ENCODE results near the gene ESPNL.

ESPNL gene

DNA sequence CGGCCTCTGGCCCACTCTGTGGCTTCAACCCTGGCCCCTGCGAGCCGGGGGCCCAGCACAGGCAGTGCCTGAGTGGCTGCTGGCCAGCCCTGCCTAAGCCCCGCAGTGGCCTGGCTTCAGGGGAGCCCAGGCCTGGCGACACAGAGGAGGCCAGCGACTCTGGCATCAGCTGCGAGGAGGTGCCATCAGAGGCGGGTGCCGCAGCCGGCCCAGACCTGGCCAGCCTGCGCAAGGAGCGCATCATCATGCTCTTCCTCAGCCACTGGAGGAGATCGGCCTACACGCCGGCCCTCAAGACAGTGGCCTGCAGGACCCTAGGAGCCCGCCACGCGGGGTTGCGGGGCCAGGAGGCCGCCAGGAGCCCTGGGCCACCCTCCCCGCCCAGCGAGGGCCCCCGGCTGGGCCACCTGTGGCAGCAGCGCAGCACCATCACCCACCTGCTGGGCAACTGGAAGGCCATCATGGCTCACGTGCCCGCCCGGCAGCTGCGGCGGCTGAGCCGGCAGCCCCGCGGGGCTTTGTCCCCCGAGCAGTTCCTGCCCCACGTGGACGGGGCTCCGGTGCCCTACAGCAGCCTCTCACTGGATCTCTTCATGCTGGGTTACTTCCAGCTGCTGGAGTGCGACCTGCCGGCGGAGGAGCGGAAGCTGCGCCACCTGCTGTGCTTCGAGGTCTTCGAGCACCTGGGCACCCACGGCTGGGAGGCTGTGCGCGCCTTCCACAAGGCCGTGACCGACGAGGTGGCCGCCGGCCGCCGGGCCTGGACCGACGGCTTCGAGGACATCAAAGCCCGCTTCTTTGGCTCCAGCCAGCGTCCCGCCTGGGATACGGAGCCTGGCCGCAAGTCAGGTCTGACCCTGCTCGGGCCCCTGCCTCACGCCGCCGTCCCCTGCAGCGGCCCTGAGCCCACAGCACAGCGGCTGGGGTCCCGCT lies 30.8 kb downstream of the ESPNL start:
- Mint-ChIP-seq H3K9me3 (no peaks in the 10 kb centered on the region), H3K27ac (no peak overlapping the region), H3K4me1 (no peaks in the 10 kb centered on the region), H3K36me3 (no peaks in the 10 kb centered on the region), H3K27me3 (no peaks in the 10 kb centered on the region), H3K4me3 (no peak overlapping the region)
- no peak for DNase-seq
- CTCF ChIA-PET, result interaction anchor here (0.8 to 1.1 kb wide), 2 partner anchors 22 to 1019 kb away, joined by 3 read pairs; no protein-coding TSS in a partner anchor

- Mint-ChIP-seq H3K27me3 (no peaks in the 10 kb centered on the region), H3K4me3 (no peak overlapping the region), H3K27ac (no peak overlapping the region), H3K9me3 (no peaks in the 10 kb centered on the region), H3K36me3 (no peaks in the 10 kb centered on the region), H3K4me1 (no peaks in the 10 kb centered on the region)
- CTCF ChIA-PET, result interaction anchor here (0.8 kb wide), 1 partner anchor 1020 kb away, joined by 3 read pairs; no protein-coding TSS in a partner anchor
- no peak for DNase-seq
Observed at GRCh38 chr2:238131761-238132462, 31.8 kb downstream of the ESPNL start.

DNA sequence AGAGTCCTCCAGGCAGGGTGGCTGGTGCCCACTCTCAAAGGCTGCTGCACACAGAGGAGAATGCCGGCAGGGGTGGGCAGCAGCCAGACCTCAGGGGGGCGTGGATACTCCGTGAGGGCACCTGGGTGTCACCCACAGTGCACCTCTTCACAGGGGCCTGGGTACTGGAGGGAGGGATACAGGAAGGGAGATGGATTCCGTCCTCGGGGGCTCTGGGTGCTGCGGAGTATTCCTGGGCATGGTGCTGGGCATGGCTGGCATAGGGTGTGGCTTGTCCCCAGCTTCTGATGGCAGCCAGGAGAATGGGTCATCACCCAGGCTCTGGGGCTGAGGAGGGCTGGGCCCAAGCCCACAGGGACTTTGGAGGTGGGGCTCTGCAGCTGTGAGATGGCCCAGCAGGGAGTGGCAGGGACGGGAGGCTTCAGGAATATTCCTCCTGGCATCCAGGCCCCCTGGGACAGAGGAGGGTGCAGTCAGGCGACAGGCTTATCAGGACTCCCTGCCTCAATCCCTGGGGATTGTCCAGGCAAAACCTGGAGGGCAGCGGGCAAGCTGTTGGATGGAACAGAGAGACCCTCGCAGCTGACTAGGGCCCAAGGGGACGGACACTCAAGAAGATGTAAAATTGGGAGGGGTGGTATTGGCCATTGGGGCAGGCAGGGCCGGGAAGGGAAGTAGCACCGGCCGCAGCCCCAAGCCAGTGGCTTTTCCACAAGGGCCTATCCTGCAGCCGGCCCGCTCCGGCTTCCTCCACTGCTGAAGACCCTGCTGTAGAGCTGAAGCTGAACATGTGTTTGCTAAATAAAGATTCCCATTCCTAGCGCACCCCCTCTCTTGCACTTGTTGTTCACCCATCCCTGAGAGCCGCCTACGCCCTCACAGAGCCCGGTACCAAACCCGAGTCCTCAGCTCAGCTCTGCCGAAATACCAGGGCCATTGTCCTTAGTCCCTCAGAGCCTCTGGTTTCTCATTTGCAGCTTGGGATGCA lies 32.6 kb downstream of the ESPNL start:
- no peak for DNase-seq
- H3K27me3 Mint-ChIP-seq, result no peaks in the 10 kb centered on the region

GRCh38 chr2:238133499-238134392 lies 33.6 kb downstream of the ESPNL start:
- H3K27me3 Mint-ChIP-seq, result no peaks in the 10 kb centered on the region
- CTCF ChIA-PET, result interaction anchor here (2.8 kb wide), 1 partner anchor 166 kb away, joined by 8 read pairs; no protein-coding TSS in a partner anchor
- no peaks in the 10 kb centered on the region for H3K36me3 Mint-ChIP-seq
- no peak for DNase-seq
- no peak overlapping the region for H3K27ac Mint-ChIP-seq
- H3K4me1 Mint-ChIP-seq, result no peaks in the 10 kb centered on the region
- no peaks in the 10 kb centered on the region for H3K9me3 Mint-ChIP-seq
- H3K4me3 Mint-ChIP-seq, result no peak overlapping the region

More for the DNA sequence above, 32.6 kb downstream of the ESPNL start:
- Mint-ChIP-seq H3K36me3 (no peaks in the 10 kb centered on the region), H3K27ac (no peak overlapping the region), H3K9me3 (no peaks in the 10 kb centered on the region), H3K4me3 (no peak overlapping the region), H3K4me1 (no peaks in the 10 kb centered on the region)
- CTCF ChIA-PET, result interaction anchor here (2.8 kb wide), 1 partner anchor 165 kb away, joined by 8 read pairs; no protein-coding TSS in a partner anchor

DNA sequence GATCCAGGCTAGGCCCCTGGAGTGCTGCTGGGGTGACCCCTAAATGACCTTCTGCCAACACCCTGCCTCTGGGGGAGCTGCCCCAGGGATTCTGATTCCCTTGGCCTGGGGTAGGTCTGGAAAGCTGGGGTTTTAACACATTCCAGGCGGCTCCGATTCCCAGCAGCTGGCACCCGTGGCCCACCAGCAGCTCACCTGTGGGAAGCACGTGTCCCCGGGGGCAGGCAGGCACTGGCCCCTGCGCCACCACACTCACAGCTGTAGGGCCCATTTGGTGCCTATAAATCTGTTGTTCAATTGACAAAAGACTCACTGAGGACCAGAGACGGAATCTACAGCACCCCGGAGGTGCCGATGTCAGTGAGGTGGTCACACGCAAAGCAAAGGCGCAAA lies 34.2 kb downstream of the ESPNL start:
- H3K27me3 Mint-ChIP-seq, result no peaks in the 10 kb centered on the region
- no peaks in the 10 kb centered on the region for H3K4me1 Mint-ChIP-seq
- H3K9me3 Mint-ChIP-seq, result no peaks in the 10 kb centered on the region
- CTCF ChIA-PET, result interaction anchor here (2.8 kb wide), 1 partner anchor 166 kb away, joined by 8 read pairs; no protein-coding TSS in a partner anchor
- no peak for DNase-seq
- no peak overlapping the region for H3K4me3 Mint-ChIP-seq
- H3K36me3 Mint-ChIP-seq, result no peaks in the 10 kb centered on the region
- no peak overlapping the region for H3K27ac Mint-ChIP-seq

GRCh38 chr2:238135601-238136150 lies 35.5 kb downstream of the ESPNL start:
- H3K4me1 Mint-ChIP-seq, result no peaks in the 10 kb centered on the region
- H3K27me3 Mint-ChIP-seq, result no peaks in the 10 kb centered on the region
- DNase-seq, result no peak
- no peaks in the 10 kb centered on the region for H3K36me3 Mint-ChIP-seq
- H3K27ac Mint-ChIP-seq, result no peak overlapping the region
- CTCF ChIA-PET, result interaction anchor here (2.8 kb wide), 1 partner anchor 167 kb away, joined by 8 read pairs; no protein-coding TSS in a partner anchor
- no peak overlapping the region for H3K4me3 Mint-ChIP-seq
- no peaks in the 10 kb centered on the region for H3K9me3 Mint-ChIP-seq

DNA sequence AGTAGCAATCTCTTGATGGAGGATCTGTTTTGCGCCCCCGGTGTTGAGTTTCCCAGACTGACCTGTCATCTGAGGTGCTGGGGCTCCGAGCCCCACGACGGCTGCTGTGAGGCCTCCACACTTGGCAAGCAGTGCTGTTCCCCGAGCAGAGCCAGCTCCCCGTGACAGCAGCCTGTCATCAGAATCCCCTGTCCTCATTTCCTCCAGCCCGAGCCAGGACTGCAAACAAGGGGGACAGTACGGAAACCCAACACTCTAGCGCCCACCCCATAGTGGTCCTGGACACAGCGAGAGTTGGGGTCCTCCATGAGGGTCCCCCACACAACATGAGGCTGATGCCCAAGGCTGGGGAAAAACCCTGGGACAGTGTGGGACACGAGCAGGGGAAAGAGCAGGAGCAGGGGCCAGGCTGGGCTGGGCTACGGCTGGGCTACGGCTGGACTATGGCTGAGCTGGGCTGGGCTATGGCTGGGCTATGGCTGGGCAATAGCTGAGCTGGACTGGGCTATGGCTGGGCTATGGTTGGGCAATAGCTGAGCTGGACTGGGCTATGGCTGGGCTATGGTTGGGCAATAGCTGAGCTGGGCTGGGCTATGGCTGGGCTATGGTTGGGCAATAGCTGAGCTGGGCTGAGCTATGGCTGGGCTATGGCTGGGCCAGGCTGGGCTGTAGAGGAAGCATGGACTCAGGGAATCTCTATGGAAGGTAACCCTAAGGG lies 36.8 kb downstream of the ESPNL start:
- CTCF ChIA-PET, result interaction anchor here (1.0 to 2.2 kb wide), 4 partner anchors 10 to 217 kb away, joined by 3 to 4 read pairs (median 3); no protein-coding TSS in a partner anchor
- Mint-ChIP-seq H3K4me3 (no peak overlapping the region), H3K4me1 (peaks cover 5% of the 10 kb centered on the region), H3K27me3 (no peaks in the 10 kb centered on the region), H3K9me3 (no peaks in the 10 kb centered on the region), H3K36me3 (no peaks in the 10 kb centered on the region), H3K27ac (no peak overlapping the region)
- no peak for DNase-seq

DNA sequence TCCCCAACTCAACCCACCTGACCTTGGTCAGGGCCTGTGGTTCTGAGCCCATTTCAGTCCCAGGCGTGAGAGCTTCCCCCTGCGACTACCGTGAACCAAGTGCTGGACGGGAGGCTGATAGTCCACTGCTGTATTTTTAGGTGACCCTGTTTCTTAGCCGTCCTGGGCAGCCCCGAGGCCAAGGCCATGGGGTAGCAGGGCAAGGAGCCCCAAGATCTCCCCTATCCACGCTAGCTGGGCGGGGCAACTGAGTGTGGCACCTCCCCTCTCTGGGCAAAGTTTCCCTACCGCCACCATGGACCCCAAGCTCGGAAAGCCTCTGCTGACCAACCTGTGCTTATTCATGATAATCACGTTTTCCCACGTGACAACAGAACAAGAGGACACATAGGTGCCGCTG lies 37.7 kb downstream of the ESPNL start:
- CTCF ChIA-PET, result interaction anchor here (1.0 to 2.2 kb wide), 4 partner anchors 11 to 218 kb away, joined by 3 to 4 read pairs (median 3); no protein-coding TSS in a partner anchor
- Mint-ChIP-seq H3K4me1 (peaks cover 5% of the 10 kb centered on the region), H3K9me3 (no peaks in the 10 kb centered on the region), H3K27me3 (no peaks in the 10 kb centered on the region), H3K36me3 (no peaks in the 10 kb centered on the region), H3K4me3 (no peak overlapping the region), H3K27ac (no peak overlapping the region)
- no peak for DNase-seq

GRCh38 chr2:238138331-238139195 lies 38.4 kb downstream of the ESPNL start, which contains the start of gene KLHL30:
Gene KLHL30, plus strand, starts transcription at chr2:238138668. Its CDS starts 2,087 bp downstream, at chr2:238140755.
- Mint-ChIP-seq H3K4me1 (peaks cover 5% of the 10 kb centered on the region), H3K4me3 (no peak within 1 kb of the TSS), H3K27ac (no peak within 1 kb of the TSS), H3K27me3 (no peaks in the 10 kb centered on the region), H3K36me3 (no peaks in the 10 kb centered on the region), H3K9me3 (no peaks in the 10 kb centered on the region)
- no peak for DNase-seq
- CTCF ChIA-PET, result interaction anchor here (0.7 to 2.3 kb wide), 8 partner anchors 11 to 280 kb away, joined by 3 to 7 read pairs (median 4); no protein-coding TSS in a partner anchor

GRCh38 chr2:238139196-238140039 lies 39.3 kb downstream of the ESPNL start:
- CTCF ChIA-PET, result interaction anchor here (0.7 to 2.3 kb wide), 7 partner anchors 12 to 281 kb away, joined by 3 to 7 read pairs (median 4); no protein-coding TSS in a partner anchor
- H3K9me3 Mint-ChIP-seq, result no peaks in the 10 kb centered on the region
- H3K27me3 Mint-ChIP-seq, result no peaks in the 10 kb centered on the region
- H3K36me3 Mint-ChIP-seq, result no peaks in the 10 kb centered on the region
- no peak overlapping the region for H3K27ac Mint-ChIP-seq
- H3K4me3 Mint-ChIP-seq, result no peak overlapping the region
- peak; percentile 50 for DNase-seq
- peaks cover 5% of the 10 kb centered on the region for H3K4me1 Mint-ChIP-seq

Measured in activated naive CD4-positive, alpha-beta T cell treated with anti-CD3 and anti-CD28 coated beads, Interleukin-2, amount 10 ng/mL, durations not matched to agents 7 days and 5 days (primary cell).